GM12873 (cell line): Measurements from ENCODE around the gene GNPTAB.

ENCODE experiments used
- TF ChIP-seq, protein P1 (sequence below): IDR thresholded peaks from 2 replicates; pipeline ENCODE4 v1.5.1; 2012; ENCODE audit warnings: low read depth, mild to moderate bottlenecking, moderate library complexity, low read length, control low read depth; ENCODE audit not compliant: insufficient read depth; ENCODE audit errors: missing control alignments

Gene GNPTAB

DNA sequence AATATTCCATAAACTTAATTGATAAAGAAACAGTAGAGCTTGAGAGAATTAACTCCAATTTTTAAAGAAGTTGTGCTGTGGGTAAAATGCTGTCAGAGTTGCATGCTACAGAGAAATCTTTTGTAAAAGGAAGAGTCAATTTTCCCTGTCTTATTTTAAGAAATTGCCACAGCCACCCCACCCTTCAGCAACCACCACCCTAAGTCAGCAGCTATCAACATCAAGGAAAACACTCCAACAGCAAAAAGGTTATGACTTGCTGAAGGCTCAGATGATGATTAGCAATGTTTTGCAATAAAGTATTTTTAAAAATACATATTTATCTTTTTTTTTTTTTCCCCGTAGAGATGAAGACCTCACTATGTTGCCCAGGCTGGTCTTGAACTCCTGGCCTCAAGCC, 40.2 kb upstream of the GNPTAB start:
- TF ChIP-seq, protein P1, sequence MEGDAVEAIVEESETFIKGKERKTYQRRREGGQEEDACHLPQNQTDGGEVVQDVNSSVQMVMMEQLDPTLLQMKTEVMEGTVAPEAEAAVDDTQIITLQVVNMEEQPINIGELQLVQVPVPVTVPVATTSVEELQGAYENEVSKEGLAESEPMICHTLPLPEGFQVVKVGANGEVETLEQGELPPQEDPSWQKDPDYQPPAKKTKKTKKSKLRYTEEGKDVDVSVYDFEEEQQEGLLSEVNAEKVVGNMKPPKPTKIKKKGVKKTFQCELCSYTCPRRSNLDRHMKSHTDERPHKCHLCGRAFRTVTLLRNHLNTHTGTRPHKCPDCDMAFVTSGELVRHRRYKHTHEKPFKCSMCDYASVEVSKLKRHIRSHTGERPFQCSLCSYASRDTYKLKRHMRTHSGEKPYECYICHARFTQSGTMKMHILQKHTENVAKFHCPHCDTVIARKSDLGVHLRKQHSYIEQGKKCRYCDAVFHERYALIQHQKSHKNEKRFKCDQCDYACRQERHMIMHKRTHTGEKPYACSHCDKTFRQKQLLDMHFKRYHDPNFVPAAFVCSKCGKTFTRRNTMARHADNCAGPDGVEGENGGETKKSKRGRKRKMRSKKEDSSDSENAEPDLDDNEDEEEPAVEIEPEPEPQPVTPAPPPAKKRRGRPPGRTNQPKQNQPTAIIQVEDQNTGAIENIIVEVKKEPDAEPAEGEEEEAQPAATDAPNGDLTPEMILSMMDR = no peak

DNA sequence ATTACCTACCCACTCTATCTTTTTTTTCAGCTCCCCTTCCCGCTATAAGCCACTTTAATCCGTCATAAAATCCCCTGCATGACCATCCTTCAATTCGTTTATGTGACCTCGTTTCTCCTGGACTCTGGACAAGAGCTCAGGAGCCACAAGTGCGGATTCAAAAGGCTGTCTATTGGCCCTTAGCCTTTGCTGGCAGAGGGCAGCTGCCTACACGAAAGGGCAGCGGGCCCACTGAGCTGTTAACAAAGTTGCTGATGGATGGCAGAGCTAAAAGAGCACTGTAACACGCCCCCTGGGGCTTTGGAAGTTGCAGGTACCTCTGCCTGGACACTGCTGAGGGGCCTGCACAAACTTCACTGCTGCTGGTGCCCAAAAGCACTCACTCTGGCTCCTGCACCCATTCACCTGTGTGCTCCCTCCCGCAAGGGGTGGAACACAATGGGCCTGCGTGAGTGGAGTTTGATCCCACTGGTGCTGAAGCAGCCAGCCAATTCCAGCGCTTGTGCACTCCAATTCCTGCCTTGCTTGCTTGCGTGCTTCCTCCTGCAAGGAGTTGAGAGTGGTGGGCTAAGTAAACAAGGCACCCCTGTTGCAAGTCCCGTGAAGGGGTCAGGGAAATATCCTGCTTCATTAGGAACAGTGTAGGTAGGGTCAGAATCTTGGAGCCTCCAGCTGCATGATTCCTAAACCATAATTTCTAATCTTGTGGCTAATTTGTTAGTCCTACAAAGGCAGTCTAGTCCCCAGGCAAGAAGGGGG, 36.0 kb upstream of the GNPTAB start:
- TF ChIP-seq, protein P1 = no peak

DNA sequence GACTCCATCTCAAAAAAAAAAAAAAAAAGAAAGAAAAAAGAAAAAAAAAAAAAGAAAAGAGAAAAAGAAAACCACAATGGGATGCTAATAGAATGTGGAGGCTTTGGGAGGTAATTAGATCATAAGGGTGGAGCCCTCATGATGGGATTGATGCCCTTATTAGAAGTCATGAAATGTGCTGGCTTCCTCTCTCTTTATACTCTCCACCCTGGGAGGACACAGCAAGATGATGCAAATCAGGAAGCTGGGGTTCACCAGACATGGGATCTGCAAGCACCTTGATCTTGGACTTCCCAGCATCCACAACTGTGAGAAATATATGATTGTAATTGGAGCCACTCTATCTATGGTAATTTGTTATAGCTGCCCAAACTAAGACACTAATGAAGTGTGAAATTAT, 33.2 kb upstream of the GNPTAB start:
- TF ChIP-seq, protein P1 = no peak

DNA sequence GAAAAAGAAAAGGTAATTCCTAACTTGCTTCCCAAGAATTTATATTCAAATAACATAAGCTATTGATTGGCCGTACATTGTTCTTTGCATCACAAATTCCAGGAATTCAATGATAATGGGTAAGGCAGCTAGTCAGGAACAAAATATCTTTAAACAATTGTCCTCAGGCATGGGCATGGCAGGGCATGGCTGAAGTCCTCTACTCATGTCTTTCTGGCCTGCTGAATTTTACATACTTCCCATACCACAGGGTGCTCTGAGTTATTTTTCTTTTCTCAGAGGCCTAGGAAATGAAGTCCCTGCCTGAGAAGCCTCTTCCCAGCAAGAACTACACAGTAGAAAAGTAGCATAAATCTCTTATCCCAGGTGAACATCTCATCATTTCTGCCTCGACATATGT, 31.5 kb upstream of the GNPTAB start:
- TF ChIP-seq, protein P1 = no peak

DNA sequence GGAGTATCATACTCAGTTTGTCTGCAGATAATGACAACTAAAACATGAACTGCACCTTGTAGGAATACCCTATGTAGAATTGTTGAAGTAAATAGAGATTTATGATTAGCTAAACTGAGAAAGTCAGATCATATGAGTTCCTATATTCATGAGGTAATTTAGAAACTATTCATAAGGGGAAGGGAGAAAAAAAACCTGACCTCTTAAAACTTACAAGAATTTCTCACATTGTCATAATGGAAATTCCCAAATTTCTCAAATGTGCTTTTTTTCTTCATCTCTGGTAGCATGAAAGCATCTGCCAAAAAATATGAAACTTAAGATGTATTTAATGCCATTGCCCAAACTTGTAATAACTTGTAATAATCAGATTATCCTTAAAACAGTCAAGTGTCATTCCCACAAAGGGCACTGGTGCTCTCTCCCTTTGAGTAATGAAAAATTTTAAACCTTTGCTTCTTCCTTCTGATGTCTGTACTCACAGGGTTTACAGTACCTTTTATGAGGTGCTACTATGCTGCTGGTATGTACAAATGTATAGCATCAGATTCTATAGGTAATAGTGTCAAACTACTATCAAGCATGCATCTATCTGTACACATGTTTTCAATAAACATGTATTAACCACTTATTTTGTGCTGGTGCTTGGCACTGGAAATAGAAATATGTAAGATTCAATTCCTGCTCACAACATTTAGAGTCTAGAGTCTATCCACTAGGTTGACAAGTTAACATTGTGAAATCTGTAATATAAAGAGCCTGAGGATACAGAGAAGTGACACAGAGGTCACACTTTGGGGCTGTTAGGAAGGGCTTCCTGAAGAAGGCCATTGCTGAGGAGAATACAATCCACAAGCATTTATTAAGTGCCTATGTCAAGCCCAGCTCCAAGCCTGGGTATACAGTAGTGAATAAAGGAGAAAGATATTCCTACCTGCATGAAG, 29.2 kb upstream of the GNPTAB start:
- TF ChIP-seq, protein P1 = no peak

DNA sequence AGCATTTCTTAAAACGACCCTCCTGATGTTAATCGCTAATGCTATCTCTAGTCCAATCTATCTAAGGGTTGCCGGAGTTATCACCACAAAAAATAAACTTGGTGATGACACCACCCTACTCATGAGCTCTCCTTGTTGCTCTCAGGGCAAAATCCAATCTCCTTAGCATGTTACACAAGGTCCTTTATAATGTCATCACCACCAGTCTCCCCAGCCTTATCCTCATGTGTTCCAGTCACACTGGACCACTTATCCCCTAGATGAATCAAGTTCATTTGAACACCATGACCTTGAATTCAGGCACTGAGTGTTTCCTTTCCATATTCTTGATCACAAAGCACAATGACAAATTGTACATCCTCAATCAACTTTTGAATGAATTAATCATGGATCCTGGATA, 27.6 kb upstream of the GNPTAB start:
- TF ChIP-seq, protein P1 = no peak

DNA sequence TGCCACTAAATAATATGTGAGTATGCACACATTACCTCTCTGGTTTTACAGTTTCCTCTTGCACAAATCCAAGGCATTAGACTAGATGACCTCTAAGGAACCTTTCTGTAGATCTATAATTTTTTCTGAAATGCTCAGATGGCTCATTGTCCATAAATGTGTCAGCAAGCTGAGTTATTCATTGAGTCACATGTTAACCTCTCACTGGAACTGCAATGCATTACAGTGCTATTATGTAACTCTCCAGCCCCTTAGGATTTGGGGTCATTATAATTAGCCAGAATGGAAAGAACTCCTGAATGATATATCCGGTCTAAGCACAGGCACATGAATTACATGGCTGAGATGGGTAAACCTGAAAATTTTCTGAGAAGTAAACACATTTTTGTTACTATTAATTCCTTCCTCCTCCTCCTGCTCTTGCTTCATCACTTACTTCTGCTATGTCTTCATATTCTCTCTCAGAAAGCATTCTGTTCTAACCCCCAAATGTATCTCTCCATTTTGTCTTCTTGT, 26.3 kb upstream of the GNPTAB start:
- TF ChIP-seq, protein P1 = no peak
